ENCODE data around the gene ARHGAP15.

DNA sequence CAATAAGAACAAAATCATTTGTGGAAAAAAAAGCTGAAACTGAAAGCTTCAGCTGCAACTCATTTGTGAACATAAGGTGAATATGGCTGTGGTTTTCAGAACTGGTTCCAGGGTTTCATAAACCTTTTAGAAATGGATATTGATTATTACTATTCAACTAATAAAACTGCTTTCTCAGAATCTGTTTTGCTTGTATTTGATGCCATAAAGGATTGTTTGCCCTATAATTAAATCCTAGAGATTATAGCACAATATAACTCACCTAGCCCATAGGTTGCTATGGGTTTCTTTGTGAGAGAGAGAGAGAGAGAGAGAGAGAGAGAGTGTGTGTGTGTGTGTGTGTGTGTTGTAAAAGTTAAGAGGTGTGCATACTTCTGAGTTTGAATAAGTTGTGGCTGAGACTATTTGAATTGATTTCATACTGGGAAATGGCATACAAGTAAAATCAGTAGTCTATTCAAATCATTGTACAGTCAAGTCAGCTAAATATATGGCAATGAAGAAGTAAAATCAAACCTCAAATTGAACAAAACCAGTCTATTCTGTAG lies 339.2 kb downstream of the ARHGAP15 start:
- TF ChIP-seq POLR2A (IDR thresholded peaks at IDR 0.05) = no peak
- TF ChIP-seq, protein P1, sequence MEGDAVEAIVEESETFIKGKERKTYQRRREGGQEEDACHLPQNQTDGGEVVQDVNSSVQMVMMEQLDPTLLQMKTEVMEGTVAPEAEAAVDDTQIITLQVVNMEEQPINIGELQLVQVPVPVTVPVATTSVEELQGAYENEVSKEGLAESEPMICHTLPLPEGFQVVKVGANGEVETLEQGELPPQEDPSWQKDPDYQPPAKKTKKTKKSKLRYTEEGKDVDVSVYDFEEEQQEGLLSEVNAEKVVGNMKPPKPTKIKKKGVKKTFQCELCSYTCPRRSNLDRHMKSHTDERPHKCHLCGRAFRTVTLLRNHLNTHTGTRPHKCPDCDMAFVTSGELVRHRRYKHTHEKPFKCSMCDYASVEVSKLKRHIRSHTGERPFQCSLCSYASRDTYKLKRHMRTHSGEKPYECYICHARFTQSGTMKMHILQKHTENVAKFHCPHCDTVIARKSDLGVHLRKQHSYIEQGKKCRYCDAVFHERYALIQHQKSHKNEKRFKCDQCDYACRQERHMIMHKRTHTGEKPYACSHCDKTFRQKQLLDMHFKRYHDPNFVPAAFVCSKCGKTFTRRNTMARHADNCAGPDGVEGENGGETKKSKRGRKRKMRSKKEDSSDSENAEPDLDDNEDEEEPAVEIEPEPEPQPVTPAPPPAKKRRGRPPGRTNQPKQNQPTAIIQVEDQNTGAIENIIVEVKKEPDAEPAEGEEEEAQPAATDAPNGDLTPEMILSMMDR (IDR thresholded peaks at IDR 0.05) = no peak

Measured in vagina (tissue), 2 donors.